Common myeloid progenitor, CD34-positive (primary cell): ENCODE results near the gene WARS2.

Source experiments
- CTCF ChIA-PET: fragments of 350-600 bp; sonication (Branson Sonifier 250); formaldehyde crosslinking; loops from one replicate; lab custom pipeline; 2021; ENCODE audit warnings: antibody characterized with exemption; lab: Charles Lee
- POLR2A ChIA-PET: fragments of 350-600 bp; sonication (Branson Sonifier 250); formaldehyde crosslinking; loops from one replicate; lab custom pipeline; 2021; ENCODE audit warnings: antibody characterized with exemption; lab: Charles Lee
- DNase-seq, 3 donors: peaks; one replicate each; pipeline versions ENCODE4 v3.0.0 to v3.0.0-alpha.2; 2013
- H3K27ac ChIP-seq, 2 experiments: 1 replicate in 1 of 2; 2 replicates in 1 of 2; pipeline ENCODE4 v1.7.0; 2013; ENCODE audit warnings: inconsistent platforms in 2 of 2, low read length in 2 of 2, mild to moderate bottlenecking in 2 of 2, low read depth in 1 of 2, moderate library complexity in 1 of 2; ENCODE audit not compliant: severe bottlenecking in 2 of 2, insufficient read depth in 1 of 2, poor library complexity in 1 of 2
- H3K27me3 ChIP-seq, 5 experiments: replicated peaks in 2 of 5; 1 replicate in 3 of 5; 2 replicates in 2 of 5; pipeline versions ENCODE4 v1.6.1 to v1.7.0; 2013; ENCODE audit warnings: low read length in 4 of 5, mild to moderate bottlenecking in 2 of 5, moderate library complexity in 2 of 5, inconsistent platforms in 1 of 5; ENCODE audit not compliant: insufficient read depth in 5 of 5, control insufficient read depth in 4 of 5
- H3K36me3 ChIP-seq, 4 experiments: 1 replicate in 2 of 4; 2 replicates in 2 of 4; pipeline versions ENCODE4 v1.6.1 to v1.7.0; 2013; ENCODE audit warnings: low read length in 3 of 4, control low read depth in 1 of 4, mild to moderate bottlenecking in 1 of 4; ENCODE audit not compliant: control insufficient read depth in 4 of 4, insufficient read depth in 4 of 4
- H3K4me1 ChIP-seq, 4 experiments: 1 replicate in 3 of 4; 2 replicates in 1 of 4; pipeline versions ENCODE4 v1.6.1 to v1.7.1; 2013; ENCODE audit warnings: low read length in 3 of 4, mild to moderate bottlenecking in 3 of 4, control low read depth in 1 of 4, inconsistent platforms in 1 of 4, moderate library complexity in 1 of 4; ENCODE audit not compliant: control insufficient read depth in 4 of 4, insufficient read depth in 4 of 4; ENCODE audit errors: control extremely low read depth in 1 of 4
- H3K4me3 ChIP-seq, 7 experiments: 1 replicate in 4 of 7; 2 replicates in 3 of 7; pipeline versions ENCODE4 v1.5.1 to v1.7.0; 2013; ENCODE audit warnings: mild to moderate bottlenecking in 7 of 7, low read length in 6 of 7, moderate library complexity in 6 of 7, inconsistent platforms in 2 of 7, low read depth in 2 of 7, control low read depth in 1 of 7; ENCODE audit not compliant: insufficient read depth in 4 of 7, control insufficient read depth in 1 of 7; ENCODE audit errors: extremely low read depth in 1 of 7
- H3K9me3 ChIP-seq, 5 experiments: 1 replicate in 4 of 5; 2 replicates in 1 of 5; pipeline versions ENCODE4 v1.6.1 to v1.7.1; 2013; ENCODE audit warnings: low read length in 4 of 5, mild to moderate bottlenecking in 2 of 5, inconsistent platforms in 1 of 5, low read depth in 1 of 5, moderate library complexity in 1 of 5; ENCODE audit not compliant: control insufficient read depth in 4 of 5, insufficient read depth in 2 of 5; ENCODE audit errors: control extremely low read depth in 1 of 5
- WGBS: methylation state at CpG from one replicate; pipeline ENCODE4 v1.1.5; 2013; ENCODE audit not compliant: insufficient coverage; 5-methylcytosine and 5-hydroxymethylcytosine counted together

WARS2 gene

DNA sequence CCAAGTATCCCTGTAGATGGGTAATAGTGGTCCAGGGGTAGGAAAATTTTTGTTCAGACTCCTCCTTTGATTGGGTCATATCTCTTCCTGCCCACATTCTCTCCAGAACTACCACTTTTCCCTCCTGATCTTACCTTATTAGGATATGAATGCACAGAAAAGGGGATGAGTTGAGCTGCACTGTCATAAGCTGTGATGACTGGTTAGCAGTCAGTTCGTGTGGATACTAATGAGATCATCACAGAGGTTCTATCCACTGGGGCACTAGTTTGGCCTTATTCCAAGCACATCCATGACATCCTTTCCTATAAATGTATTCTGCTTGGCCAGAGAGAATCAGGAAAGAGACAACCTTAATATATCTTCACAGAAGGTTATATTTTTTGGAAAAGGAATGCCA lies 130.3 kb downstream of the WARS2 start:
- ChIA-PET POLR2A (no interaction called here), CTCF (interaction anchor here (1.1 to 2.6 kb wide), 2 partner anchors 30 to 856 kb away, joined by 4 to 13 read pairs; no protein-coding TSS in a partner anchor)
- peaks cover 0 to 6% (median 0%) of the 10 kb centered on the region in 5 experiments for H3K9me3 ChIP-seq
- H3K27me3 ChIP-seq = peaks cover 16 to 70% (median 38%) of the 10 kb centered on the region in 5 experiments
- no peaks in the 10 kb centered on the region for H3K36me3 ChIP-seq
- no peak for DNase-seq
- H3K4me3 ChIP-seq = no peak overlapping the region
- no peak overlapping the region for H3K27ac ChIP-seq
- WGBS = no CpG with 5 or more reads among the region's 1 CpG
- peaks cover 2 to 21% (median 12%) of the 10 kb centered on the region in 4 experiments for H3K4me1 ChIP-seq

DNA sequence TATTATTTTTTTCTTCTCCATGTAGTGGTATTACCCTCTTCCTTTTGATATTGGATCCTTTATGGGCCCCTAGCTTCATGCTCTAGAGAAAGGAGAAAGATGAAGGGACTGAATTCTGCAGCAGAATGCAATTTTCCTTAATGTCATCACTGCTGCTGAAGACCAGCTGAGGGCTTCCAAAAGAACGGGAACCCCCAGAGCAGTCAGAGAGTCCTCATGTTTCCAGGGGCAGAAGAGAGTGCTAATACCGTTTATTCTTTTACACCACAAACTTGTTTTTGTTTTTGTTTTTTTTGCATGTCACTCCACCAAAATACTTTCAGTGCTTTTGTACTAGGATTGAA lies 131.2 kb downstream of the WARS2 start:
- H3K27me3 ChIP-seq = peaks cover 22 to 77% (median 44%) of the 10 kb centered on the region in 5 experiments
- peaks cover 0 to 6% (median 3%) of the 10 kb centered on the region in 5 experiments for H3K9me3 ChIP-seq
- no peaks in the 10 kb centered on the region for H3K36me3 ChIP-seq
- CTCF ChIA-PET = interaction anchor here (0.7 to 2.6 kb wide), 10 partner anchors 9 to 866 kb away, joined by 3 to 18 read pairs (median 4); partner anchors contain the start of gene TBX15
- 0% methylated on average over 1 of the region's 2 CpGs for WGBS
- H3K4me1 ChIP-seq = peaks cover 2 to 21% (median 12%) of the 10 kb centered on the region in 4 experiments
- H3K27ac ChIP-seq = no peak overlapping the region
- POLR2A ChIA-PET = no interaction called here
- no peak overlapping the region for H3K4me3 ChIP-seq
- no peak for DNase-seq

DNA sequence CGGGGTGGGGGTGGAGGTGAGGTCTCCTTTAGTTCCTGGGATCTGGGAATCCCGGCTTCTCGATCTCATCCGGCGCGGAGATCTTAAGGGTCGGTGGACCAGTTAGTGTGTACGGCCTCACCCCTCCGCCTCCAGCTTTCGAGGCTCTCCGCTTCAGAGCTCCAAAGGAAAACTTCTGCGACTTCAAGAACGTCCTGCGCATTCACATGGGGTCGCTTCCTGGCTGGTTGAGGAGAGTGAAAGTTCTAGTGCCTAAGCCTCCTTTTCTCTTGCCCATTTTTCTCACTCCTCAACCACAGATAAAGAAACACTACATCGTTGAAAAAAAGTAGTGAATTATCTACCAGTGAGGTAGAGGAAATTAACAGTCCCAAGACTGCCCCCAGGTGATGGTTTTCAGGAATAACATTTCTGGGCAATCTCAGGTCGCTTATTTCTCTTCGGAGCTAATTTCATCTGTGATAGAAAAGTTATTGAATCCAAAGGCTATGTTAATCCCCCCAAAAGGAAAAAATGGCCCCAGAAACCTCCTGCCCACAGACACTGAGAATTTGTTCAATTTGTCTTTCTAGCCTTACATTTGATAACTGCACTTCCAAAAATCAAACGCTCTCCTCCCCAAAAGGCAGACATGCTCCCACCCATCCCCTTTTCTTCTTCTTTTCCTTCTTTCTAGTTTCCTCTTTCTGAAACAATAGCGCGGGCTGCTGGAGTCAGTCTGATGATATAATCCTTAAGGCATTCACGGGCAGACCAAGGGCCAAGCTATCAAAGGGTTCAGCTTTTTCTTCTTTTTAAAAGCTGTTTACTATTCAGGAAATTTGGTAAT lies 131.8 kb downstream of the WARS2 start:
- DNase-seq = peak; percentile 68 to 85 (median 78)

DNA sequence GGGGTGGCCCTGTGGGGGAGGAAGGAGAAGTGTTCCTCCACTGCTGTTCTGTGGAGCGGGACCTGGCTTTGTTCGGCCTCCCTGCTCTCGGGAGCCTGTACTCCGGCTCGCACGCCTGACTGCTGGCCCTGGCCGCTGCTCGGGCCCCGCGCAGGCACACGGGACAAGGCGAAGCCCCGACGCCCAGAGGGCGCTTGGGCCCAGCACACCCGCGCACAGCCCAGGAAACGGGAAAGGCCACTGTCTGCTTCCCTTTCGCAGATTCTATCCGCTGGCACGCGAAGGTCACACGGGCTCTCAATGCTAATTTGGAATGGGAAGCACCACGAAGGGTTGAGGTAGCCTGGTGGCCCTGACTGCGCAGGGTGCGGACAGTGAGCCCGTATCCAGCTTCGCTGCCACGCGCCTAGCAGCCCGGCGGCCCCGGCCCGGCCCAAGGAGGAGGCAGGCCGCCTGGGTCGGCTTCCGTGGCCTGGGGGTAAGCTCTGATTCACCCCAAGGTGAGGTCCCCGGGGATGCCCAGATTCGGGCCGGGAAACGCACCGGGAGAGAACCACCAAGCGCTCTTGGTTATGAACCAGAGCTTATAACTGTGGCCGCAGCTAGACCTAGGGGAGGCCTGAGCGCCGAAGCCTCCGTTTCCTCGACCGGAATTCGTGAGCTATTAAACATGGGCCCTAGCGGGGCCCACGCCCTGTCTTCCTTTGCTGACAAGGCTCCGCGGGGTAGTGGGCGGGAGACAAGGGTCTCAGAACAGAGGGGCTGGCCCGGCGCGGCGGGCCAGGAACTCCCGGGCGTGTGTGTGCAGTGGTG lies 132.6 kb downstream of the WARS2 start:
- DNase-seq = no peak
- Histone ChIP-seq H3K9me3 (peaks cover 0 to 6% (median 3%) of the 10 kb centered on the region in 5 experiments), H3K4me3 (peak overlapping the region in 3 of 7 experiments; percentile 37 to 56 (median 50)), H3K36me3 (no peaks in the 10 kb centered on the region), H3K27me3 (peaks cover 23 to 89% (median 51%) of the 10 kb centered on the region in 5 experiments), H3K27ac (no peak overlapping the region), H3K4me1 (peaks cover 2 to 21% (median 12%) of the 10 kb centered on the region in 4 experiments)
- CTCF ChIA-PET = interaction anchor here (0.6 to 2.6 kb wide), 9 partner anchors 8 to 981 kb away, joined by 3 to 18 read pairs (median 5); partner anchors contain the start of gene TBX15
- POLR2A ChIA-PET = no interaction called here
- WGBS = 3% methylated on average over 52 of the region's 61 CpGs

More for the DNA sequence above, 131.8 kb downstream of the WARS2 start:
- no peak overlapping the region for H3K27ac ChIP-seq
- POLR2A ChIA-PET = no interaction called here
- peaks cover 22 to 81% (median 47%) of the 10 kb centered on the region in 5 experiments for H3K27me3 ChIP-seq
- no peaks in the 10 kb centered on the region for H3K36me3 ChIP-seq
- H3K9me3 ChIP-seq = peaks cover 0 to 6% (median 3%) of the 10 kb centered on the region in 5 experiments
- H3K4me1 ChIP-seq = peaks cover 2 to 21% (median 12%) of the 10 kb centered on the region in 4 experiments
- under 1% methylated on average over 16 of the region's 22 CpGs for WGBS
- CTCF ChIA-PET = interaction anchor here (0.6 to 2.6 kb wide), 11 partner anchors 8 to 982 kb away, joined by 3 to 18 read pairs (median 4); partner anchors contain the start of gene TBX15
- H3K4me3 ChIP-seq = peak overlapping the region in 4 of 7 experiments; percentile 8 to 56 (median 44)

DNA sequence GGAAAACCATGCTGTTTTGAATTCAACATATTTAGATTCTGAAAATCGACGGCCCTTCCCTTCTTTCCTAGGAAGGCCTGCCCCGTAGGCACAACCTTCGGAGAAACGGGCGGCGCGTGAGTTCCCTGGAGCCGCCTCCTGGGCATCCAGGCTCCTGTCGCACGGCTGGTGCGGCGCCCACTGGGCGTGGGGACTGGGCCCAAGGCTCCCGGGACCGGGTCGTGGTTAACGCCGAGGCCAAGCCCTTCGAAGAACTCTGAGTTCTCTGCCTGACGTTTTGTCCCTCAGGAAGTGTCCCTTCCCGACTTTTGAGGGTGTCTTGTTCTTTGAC lies 133.1 kb downstream of the WARS2 start:
- H3K27ac ChIP-seq = no peak overlapping the region
- H3K36me3 ChIP-seq = no peaks in the 10 kb centered on the region
- ChIA-PET CTCF (interaction anchor here (0.9 to 2.6 kb wide), 4 partner anchors 17 to 27 kb away, joined by 3 to 13 read pairs (median 4); no protein-coding TSS in a partner anchor), POLR2A (no interaction called here)
- DNase-seq = no peak
- peaks cover 29 to 93% (median 51%) of the 10 kb centered on the region in 5 experiments for H3K27me3 ChIP-seq
- H3K4me3 ChIP-seq = no peak overlapping the region
- H3K9me3 ChIP-seq = peaks cover 0 to 6% (median 3%) of the 10 kb centered on the region in 5 experiments
- 8% methylated on average over 15 of the region's 22 CpGs for WGBS
- H3K4me1 ChIP-seq = peaks cover 2 to 24% (median 12%) of the 10 kb centered on the region in 4 experiments

DNA sequence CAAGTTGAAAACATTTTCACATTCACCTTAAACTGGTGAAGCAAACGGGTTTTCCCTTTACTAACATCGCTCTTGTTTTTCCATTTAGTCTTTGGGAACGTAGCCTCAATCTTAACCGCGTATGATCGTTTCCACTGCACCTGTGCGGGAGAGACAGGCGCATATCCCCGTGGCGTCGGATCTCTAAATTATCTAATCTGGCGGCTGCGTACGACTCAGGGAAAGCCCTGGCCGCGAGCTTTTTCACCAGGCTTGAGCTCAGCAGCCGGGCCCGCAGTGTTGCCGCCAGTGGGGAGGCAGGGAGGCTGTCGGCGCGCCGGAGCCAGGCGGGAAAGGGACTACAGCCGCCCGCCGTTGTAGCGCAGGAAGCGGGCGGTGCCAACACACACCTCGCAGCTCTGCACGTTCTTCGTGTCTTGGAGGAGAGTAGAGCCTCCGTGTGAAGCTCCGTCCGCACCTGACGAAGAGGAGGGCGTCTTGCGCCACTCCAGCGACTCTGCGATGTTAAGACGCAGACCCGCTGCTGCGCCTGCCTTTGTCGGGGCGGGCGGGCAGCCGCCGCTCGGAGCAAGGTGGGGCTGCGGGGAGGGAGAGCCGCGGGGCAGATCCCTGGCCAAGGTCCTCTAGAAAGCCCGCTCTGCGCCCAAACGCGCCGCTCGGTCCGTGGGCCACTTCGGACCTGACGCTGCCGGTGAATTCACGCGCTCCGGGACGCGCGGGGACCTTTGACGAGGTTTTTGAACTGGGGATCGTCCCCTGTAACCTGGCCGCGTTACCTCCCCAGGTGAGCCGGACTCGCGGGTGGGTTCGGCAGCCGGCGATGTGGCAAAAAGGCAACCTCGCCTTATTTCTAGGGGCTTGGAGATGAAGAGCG lies 133.8 kb downstream of the WARS2 start:
- no peak for DNase-seq
- 6% methylated on average over 71 of the region's 81 CpGs for WGBS
- peaks cover 31 to 97% (median 53%) of the 10 kb centered on the region in 5 experiments for H3K27me3 ChIP-seq
- H3K27ac ChIP-seq = no peak overlapping the region
- ChIA-PET POLR2A (no interaction called here), CTCF (interaction anchor here (0.8 to 4.3 kb wide), 7 partner anchors 12 to 852 kb away, joined by 3 to 29 read pairs (median 4); no protein-coding TSS in a partner anchor)
- H3K9me3 ChIP-seq = peaks cover 0 to 6% (median 3%) of the 10 kb centered on the region in 5 experiments
- H3K4me1 ChIP-seq = peaks cover 2 to 30% (median 17%) of the 10 kb centered on the region in 4 experiments
- no peak overlapping the region for H3K4me3 ChIP-seq
- no peaks in the 10 kb centered on the region for H3K36me3 ChIP-seq
